ENCODE results near the gene MGLL.
A peak's percentile ranks its signal among the peaks of the same experiment; 100 is the strongest.

Gene MGLL

GRCh38 chr3:127699416-127700300 is 122.7 kb downstream of the MGLL start:
- H2BK15ac ChIP-seq (replicated peaks; ENCODE audit: low read depth) = no peak overlapping the region
- H3K4me1 ChIP-seq (ENCODE audit: control insufficient read depth, low read depth, low read length) = no peaks in the 10 kb centered on the region

GRCh38 chr3:127698691-127699415 is 123.5 kb downstream of the MGLL start:
- Histone ChIP-seq H3K4me3 (ENCODE audit: low read length) (no peak overlapping the region), H3K56ac (ENCODE audit: low read length) (no peak overlapping the region), H3K18ac (ENCODE audit: low read length) (no peak overlapping the region), H3K36me3 (ENCODE audit: control insufficient read depth, insufficient read depth, low read length) (no peaks in the 10 kb centered on the region), H3K4me1 (ENCODE audit: control insufficient read depth, low read depth, low read length) (no peaks in the 10 kb centered on the region), H2AK5ac (ENCODE audit: low read length) (no peak overlapping the region), H3K4me2 (ENCODE audit: low read length) (no peak overlapping the region), H3K79me2 (ENCODE audit: control insufficient read depth, insufficient read depth, low read length) (no peaks in the 10 kb centered on the region), H3K23ac (ENCODE audit: low read length) (no peak overlapping the region), H2BK15ac (replicated peaks; ENCODE audit: low read depth) (no peak overlapping the region), H2BK120ac (ENCODE audit: low read depth, low read length) (no peak overlapping the region), H3K9ac (ENCODE audit: low read length) (no peak overlapping the region), H2BK5ac (ENCODE audit: low read length) (no peak overlapping the region), H3K79me1 (ENCODE audit: low read length) (no peaks in the 10 kb centered on the region), H4K8ac (ENCODE audit: low read depth, low read length) (no peak overlapping the region), H3K27me3 (ENCODE audit: insufficient read depth, low read length, poor library complexity) (no peaks in the 10 kb centered on the region), H4K5ac (ENCODE audit: low read length) (no peak overlapping the region), H3K4ac (ENCODE audit: low read depth, low read length) (no peak overlapping the region), H3K27ac (ENCODE audit: low read depth, low read length) (no peak overlapping the region)
- no peak for DNase-seq
- no CpG with 5 or more reads among the region's 6 CpGs for WGBS (ENCODE audit: extremely low coverage, insufficient coverage, low lambda C conversion rate)

More at GRCh38 chr3:127699416-127700300, 122.7 kb downstream of the MGLL start:
- Histone ChIP-seq H3K79me1 (ENCODE audit: low read length) (no peaks in the 10 kb centered on the region), H3K36me3 (ENCODE audit: control insufficient read depth, insufficient read depth, low read length) (no peaks in the 10 kb centered on the region), H3K18ac (ENCODE audit: low read length) (no peak overlapping the region), H3K27ac (ENCODE audit: low read depth, low read length) (no peak overlapping the region), H3K9ac (ENCODE audit: low read length) (no peak overlapping the region), H3K27me3 (ENCODE audit: insufficient read depth, low read length, poor library complexity) (no peaks in the 10 kb centered on the region), H3K56ac (ENCODE audit: low read length) (no peak overlapping the region), H2BK5ac (ENCODE audit: low read length) (no peak overlapping the region), H3K23ac (ENCODE audit: low read length) (no peak overlapping the region), H3K4me2 (ENCODE audit: low read length) (no peak overlapping the region), H3K4ac (ENCODE audit: low read depth, low read length) (no peak overlapping the region), H3K4me3 (ENCODE audit: low read length) (no peak overlapping the region), H4K8ac (ENCODE audit: low read depth, low read length) (no peak overlapping the region), H2BK120ac (ENCODE audit: low read depth, low read length) (no peak overlapping the region), H4K5ac (ENCODE audit: low read length) (no peak overlapping the region), H3K79me2 (ENCODE audit: control insufficient read depth, insufficient read depth, low read length) (no peaks in the 10 kb centered on the region), H2AK5ac (ENCODE audit: low read length) (no peak overlapping the region)
- DNase-seq = no peak
- WGBS (ENCODE audit: extremely low coverage, insufficient coverage, low lambda C conversion rate) = no CpG with 5 or more reads among the region's 9 CpGs

- H3K4me3 ChIP-seq (ENCODE audit: low read length) = no peak overlapping the region
- no peak overlapping the region for H2BK15ac ChIP-seq (replicated peaks; ENCODE audit: low read depth)
- H2BK120ac ChIP-seq (ENCODE audit: low read depth, low read length) = no peak overlapping the region
- DNase-seq = no peak
- H3K18ac ChIP-seq (ENCODE audit: low read length) = no peak overlapping the region
- no peak overlapping the region for H3K23ac ChIP-seq (ENCODE audit: low read length)
- no peak overlapping the region for H3K27ac ChIP-seq (ENCODE audit: low read depth, low read length)
- no peaks in the 10 kb centered on the region for H3K27me3 ChIP-seq (ENCODE audit: insufficient read depth, low read length, poor library complexity)
- no peaks in the 10 kb centered on the region for H3K36me3 ChIP-seq (ENCODE audit: control insufficient read depth, insufficient read depth, low read length)
- H2BK5ac ChIP-seq (ENCODE audit: low read length) = no peak overlapping the region
- WGBS (ENCODE audit: extremely low coverage, insufficient coverage, low lambda C conversion rate) = no CpG with 5 or more reads among the region's 3 CpGs
- no peaks in the 10 kb centered on the region for H3K4me1 ChIP-seq (ENCODE audit: control insufficient read depth, low read depth, low read length)
- no peaks in the 10 kb centered on the region for H3K79me2 ChIP-seq (ENCODE audit: control insufficient read depth, insufficient read depth, low read length)
- H3K4me2 ChIP-seq (ENCODE audit: low read length) = no peak overlapping the region
- no peak overlapping the region for H3K56ac ChIP-seq (ENCODE audit: low read length)
- H3K9ac ChIP-seq (ENCODE audit: low read length) = no peak overlapping the region
- no peak overlapping the region for H4K8ac ChIP-seq (ENCODE audit: low read depth, low read length)
- H3K4ac ChIP-seq (ENCODE audit: low read depth, low read length) = no peak overlapping the region
- no peaks in the 10 kb centered on the region for H3K79me1 ChIP-seq (ENCODE audit: low read length)
- no peak overlapping the region for H2AK5ac ChIP-seq (ENCODE audit: low read length)
- no peak overlapping the region for H4K5ac ChIP-seq (ENCODE audit: low read length)
These were observed 124.0 kb downstream of the MGLL start for GRCh38 chr3:127698286-127698685.

GRCh38 chr3:127697551-127698240 is 124.6 kb downstream of the MGLL start:
- no peaks in the 10 kb centered on the region for H3K4me1 ChIP-seq (ENCODE audit: control insufficient read depth, low read depth, low read length)
- H4K5ac ChIP-seq (ENCODE audit: low read length) = peak overlapping the region; percentile 0
- H3K9ac ChIP-seq (ENCODE audit: low read length) = peak overlapping the region; percentile 34
- no peak overlapping the region for H2BK5ac ChIP-seq (ENCODE audit: low read length)
- no peaks in the 10 kb centered on the region for H3K79me1 ChIP-seq (ENCODE audit: low read length)
- H3K4me2 ChIP-seq (ENCODE audit: low read length) = no peak overlapping the region
- H3K18ac ChIP-seq (ENCODE audit: low read length) = no peak overlapping the region
- DNase-seq = peak; percentile 86
- no peak overlapping the region for H3K4me3 ChIP-seq (ENCODE audit: low read length)
- no peak overlapping the region for H2BK15ac ChIP-seq (replicated peaks; ENCODE audit: low read depth)
- no peak overlapping the region for H2BK120ac ChIP-seq (ENCODE audit: low read depth, low read length)
- H3K56ac ChIP-seq (ENCODE audit: low read length) = peak overlapping the region; percentile 67
- H2AK5ac ChIP-seq (ENCODE audit: low read length) = no peak overlapping the region
- H3K4ac ChIP-seq (ENCODE audit: low read depth, low read length) = no peak overlapping the region
- no peaks in the 10 kb centered on the region for H3K27me3 ChIP-seq (ENCODE audit: insufficient read depth, low read length, poor library complexity)
- H3K36me3 ChIP-seq (ENCODE audit: control insufficient read depth, insufficient read depth, low read length) = no peaks in the 10 kb centered on the region
- no peaks in the 10 kb centered on the region for H3K79me2 ChIP-seq (ENCODE audit: control insufficient read depth, insufficient read depth, low read length)
- no peak overlapping the region for H4K8ac ChIP-seq (ENCODE audit: low read depth, low read length)
- H3K23ac ChIP-seq (ENCODE audit: low read length) = no peak overlapping the region
- WGBS (ENCODE audit: extremely low coverage, insufficient coverage, low lambda C conversion rate) = no CpG with 5 or more reads among the region's 16 CpGs
- no peak overlapping the region for H3K27ac ChIP-seq (ENCODE audit: low read depth, low read length)

GRCh38 chr3:127694467-127695215 is 127.7 kb downstream of the MGLL start:
- H3K4me3 ChIP-seq (ENCODE audit: low read length) = no peak overlapping the region
- H3K9ac ChIP-seq (ENCODE audit: low read length) = no peak overlapping the region
- no peak overlapping the region for H2AK5ac ChIP-seq (ENCODE audit: low read length)
- no peak overlapping the region for H4K8ac ChIP-seq (ENCODE audit: low read depth, low read length)
- no peaks in the 10 kb centered on the region for H3K36me3 ChIP-seq (ENCODE audit: control insufficient read depth, insufficient read depth, low read length)
- no peak overlapping the region for H2BK120ac ChIP-seq (ENCODE audit: low read depth, low read length)
- peaks cover 2% of the 10 kb centered on the region for H3K4me1 ChIP-seq (ENCODE audit: control insufficient read depth, low read depth, low read length)
- H3K27ac ChIP-seq (ENCODE audit: low read depth, low read length) = no peak overlapping the region
- peak; percentile 69 for DNase-seq
- H3K79me2 ChIP-seq (ENCODE audit: control insufficient read depth, insufficient read depth, low read length) = no peaks in the 10 kb centered on the region
- H3K23ac ChIP-seq (ENCODE audit: low read length) = no peak overlapping the region
- WGBS (ENCODE audit: extremely low coverage, insufficient coverage, low lambda C conversion rate) = no CpG with 5 or more reads among the region's 17 CpGs
- no peak overlapping the region for H2BK5ac ChIP-seq (ENCODE audit: low read length)
- H3K56ac ChIP-seq (ENCODE audit: low read length) = no peak overlapping the region
- no peaks in the 10 kb centered on the region for H3K79me1 ChIP-seq (ENCODE audit: low read length)
- H3K4ac ChIP-seq (ENCODE audit: low read depth, low read length) = no peak overlapping the region
- H3K18ac ChIP-seq (ENCODE audit: low read length) = no peak overlapping the region
- H3K27me3 ChIP-seq (ENCODE audit: insufficient read depth, low read length, poor library complexity) = no peaks in the 10 kb centered on the region
- no peak overlapping the region for H2BK15ac ChIP-seq (replicated peaks; ENCODE audit: low read depth)
- no peak overlapping the region for H4K5ac ChIP-seq (ENCODE audit: low read length)
- H3K4me2 ChIP-seq (ENCODE audit: low read length) = no peak overlapping the region

Data from mesendoderm (in vitro differentiated cells).